CMK (cell line): ENCODE measurements around the gene IPO4.
A peak's percentile ranks its signal among the peaks of the same experiment; 100 is the strongest.

ENCODE experiments used
- DNase-seq: peaks from one replicate; pipeline ENCODE4 v3.0.0-alpha.2; 2010; ENCODE audit warnings: low read depth

The IPO4 gene

DNA sequence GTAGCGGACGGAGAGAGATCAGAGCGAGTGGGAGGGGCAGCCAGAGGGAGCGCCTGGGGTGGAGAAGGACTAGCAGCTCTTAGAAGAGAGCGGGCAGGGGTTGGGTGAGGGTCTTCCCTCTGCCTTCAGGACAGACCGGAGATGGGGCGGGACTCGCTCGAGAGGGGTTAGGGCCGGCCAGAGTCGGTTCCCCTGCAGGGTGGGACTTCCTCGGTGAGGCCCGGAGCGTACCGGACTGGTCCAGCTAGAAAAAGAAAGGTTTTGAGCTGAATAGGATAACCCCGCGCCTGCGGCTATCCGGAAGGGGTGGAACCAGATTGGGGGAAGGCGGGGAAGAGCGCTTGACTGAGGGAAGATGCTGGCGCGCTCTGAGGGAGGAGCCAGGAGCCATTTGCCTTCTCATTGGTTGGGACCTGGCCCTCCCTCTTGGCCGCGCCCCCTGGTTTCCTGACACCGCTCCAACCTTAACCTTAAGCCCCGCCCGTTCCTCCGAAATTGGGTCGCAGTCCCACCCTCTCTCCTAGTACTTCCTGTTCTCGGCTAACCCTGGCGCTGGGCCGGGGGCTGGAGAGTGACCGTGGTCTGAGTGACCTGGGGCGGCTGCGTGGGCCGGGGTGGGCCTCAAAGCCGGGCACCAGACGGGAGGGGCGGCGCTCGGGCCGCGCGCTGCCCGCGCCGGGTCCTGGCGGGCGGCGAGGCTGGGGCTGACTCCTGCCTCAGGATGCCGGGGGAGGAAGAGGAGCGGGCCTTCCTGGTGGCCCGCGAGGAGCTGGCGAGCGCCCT lies 41.4 kb downstream of the IPO4 start, which contains the start of gene RNF31:
RNF31 (plus strand) TSS at position 521 of the 783 bp plus-strand sequence; CDS start at position 722, 201 bp downstream.
- DNase-seq: peak; percentile 93

DNA sequence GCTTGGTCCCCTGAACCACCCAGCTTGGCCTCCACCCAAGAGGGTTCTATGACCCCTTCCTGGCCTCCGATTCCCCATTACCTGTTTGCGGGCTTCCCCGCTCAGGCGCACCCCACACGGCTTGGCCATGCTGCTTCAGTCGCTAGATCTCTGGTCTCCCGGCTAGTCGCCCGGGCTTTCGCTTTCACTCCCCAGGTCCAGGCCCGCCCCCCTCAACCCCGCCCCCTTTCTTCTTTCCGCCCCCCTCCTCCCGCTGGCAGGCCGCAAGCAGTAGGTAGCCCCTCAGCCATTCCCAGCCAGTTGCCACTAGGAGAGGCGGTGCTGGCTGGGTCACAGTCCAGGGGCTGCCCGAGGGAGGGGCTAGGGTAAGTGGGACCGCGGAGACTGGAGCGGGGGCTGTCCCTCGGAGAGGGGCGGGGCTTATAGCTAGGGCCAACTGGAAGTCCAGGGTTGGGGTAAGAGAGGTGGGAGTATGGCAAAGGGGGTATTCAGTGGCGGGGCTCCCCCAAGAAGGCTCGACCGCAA lies 42.1 kb downstream of the IPO4 start, which contains the start of gene PSME2:
PSME2 (minus strand) TSS at position 158 of the 525 bp plus-strand sequence; CDS start at position 129, 29 bp downstream.
- DNase-seq: peak; percentile 93

DNA sequence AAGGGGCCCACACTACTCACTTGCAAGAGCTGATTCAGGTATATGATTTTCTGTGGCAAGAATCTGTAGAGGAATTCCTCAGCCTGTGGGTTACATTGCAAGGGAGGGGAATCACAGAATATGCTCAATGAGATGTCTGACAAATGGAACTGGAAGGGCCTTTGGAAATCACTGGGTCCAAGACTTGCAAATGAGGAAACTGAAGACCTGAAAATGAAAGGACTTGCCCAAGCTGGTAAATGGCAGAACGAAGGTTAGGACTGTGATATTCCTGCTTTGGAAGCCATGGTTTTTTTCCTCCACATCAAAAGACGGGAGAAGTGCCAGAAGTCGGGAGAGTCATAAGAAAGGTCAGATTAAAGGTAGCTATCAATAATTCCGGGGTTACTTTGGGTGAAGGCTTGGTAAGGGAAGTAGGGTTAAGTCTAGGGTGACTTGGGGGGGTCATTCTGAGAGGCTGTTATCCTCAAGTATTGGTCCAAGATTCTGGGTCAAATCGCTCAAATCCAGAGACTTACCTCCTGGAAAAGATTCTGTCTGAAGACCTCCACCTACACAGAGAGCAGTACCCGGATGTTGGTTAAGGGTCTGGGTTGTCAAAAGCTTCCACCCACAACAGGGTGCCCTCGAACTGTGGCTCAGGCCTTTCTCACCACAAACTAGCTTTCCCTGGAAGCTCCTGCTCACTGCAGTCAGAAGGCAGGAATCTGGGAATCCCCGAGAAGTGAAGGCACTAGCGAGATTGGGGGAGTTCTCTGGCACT lies 42.7 kb downstream of the IPO4 start:
- DNase-seq: no peak

DNA sequence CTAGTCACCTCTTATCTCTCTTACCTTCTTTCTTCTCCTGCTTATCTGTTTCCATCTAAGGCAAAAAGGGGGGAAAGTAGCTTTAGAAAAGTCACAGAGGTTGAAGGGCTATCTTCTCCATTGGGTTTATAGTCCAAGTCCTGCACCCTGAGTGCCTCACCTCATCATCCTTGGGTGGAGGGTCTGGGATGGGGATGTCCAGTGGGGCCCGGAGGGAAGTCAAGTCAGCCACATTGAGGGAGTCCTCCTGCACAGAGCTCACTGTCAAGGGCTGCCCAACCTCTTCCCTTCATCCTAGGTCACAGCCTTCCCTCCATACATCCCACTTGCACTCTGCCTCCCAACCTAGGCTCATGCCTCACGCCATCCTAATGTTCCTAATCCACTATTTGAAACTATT lies 43.4 kb downstream of the IPO4 start:
- no peak for DNase-seq

DNA sequence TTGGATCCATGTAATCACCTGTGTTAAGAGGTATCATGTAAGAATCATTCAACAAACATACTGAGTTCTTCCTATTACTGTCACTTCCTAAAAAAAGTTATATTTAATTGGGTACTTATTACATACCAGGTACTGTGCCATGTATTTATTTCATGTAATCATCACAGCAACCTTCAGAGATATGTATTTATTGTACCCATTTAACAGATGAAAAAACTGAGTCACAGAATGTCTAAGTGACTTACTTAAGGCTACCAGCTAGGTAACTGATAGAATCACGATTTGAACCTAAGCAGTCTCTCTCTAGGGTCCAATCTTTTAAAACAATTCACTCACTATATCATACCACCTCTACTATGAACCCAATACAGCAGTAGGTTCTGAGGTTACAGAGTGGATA lies 44.2 kb downstream of the IPO4 start:
- no peak for DNase-seq

DNA sequence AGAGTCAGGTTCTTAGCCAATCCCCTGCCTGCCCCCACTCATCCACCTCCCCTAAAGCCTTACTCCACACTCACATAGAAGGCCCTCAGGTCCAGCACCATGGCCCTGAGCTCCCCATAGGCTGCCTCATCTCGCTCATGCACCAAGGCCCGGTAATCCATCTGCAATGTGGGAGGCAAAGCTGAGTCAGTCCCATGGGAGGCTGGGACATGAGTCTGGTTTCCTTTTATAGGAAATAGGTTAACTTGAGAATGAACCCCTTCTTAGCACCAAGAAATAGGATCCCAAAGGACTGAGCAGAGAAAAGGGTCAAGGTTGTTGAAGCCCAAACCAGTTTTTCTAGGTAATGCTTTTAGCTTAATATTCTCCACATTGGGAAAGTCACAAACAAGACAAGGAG lies 45.1 kb downstream of the IPO4 start:
- no peak for DNase-seq

DNA sequence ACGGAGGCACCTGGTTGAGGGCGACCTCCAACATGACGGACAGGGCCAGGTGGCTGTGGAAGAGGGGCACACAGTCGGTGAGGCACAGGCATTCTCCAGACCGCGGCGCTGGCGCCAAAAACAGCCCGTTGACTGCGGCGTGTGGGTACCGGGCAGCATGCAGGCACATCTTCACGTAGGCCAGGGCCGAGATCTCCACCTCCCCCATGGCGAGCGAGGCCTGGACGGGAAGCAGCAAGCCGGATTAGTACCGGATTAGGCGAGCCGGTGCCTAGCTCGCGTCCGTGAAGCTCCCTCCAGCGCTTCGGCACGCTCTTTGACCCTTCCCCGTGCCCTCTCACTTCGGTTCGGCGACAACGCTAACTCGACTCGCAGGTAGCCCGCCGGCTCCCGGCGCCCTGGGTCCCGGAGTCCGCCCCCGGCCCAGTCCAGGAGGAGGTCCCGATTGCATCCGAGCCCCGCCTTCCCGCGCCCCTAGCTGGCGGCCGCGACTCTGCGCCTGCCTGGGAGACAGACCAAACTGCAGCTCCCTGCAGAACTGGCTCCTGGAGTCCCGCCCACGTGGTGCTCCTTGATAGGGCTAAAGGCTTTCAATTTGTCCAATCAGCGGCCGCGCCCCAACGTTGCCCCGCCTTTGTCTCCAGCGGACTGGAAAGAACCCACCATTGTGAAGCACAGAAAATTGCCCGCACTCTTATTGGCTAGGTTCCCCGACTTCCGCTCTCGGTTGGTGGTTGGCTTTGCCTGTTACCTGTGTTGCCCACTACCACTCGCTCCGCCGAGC lies 47.3 kb downstream of the IPO4 start, which contains the start of gene EMC9:
EMC9 (minus strand) TSS at position 495 of the 784 bp plus-strand sequence; CDS start at position 208, 287 bp downstream.
- peak; percentile 95 for DNase-seq

DNA sequence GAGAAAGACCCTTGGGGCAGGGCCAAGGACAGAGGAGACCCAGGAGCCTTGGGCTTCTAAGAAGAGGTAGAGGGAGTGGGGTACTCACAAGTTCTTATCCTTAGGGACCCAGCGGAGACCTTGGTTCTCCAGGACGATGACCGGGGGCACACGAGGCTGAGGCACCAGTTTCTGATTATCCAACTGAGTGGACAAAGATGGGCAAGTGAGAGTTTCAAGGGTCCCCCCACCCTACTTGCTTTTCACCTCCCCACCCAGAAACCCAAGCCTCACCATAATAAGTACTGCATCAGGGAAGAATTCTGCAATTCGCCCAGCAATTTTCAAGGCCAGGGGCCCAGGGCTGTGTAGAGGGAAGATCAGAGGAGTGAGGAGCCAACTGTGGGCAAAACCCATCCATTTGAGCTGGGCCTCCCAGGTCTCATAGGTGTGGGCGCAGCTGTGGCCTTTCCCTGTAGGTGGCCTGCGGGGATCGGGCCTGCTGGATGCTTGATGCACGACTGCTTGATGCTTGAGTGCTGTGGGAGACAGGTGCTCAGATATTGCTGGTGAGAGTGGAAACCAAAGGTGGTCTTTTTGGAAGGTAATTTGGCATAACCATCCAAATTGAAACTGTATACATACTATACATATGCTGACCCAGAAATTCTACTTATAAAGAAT lies 49.2 kb downstream of the IPO4 start:
- DNase-seq: no peak

DNA sequence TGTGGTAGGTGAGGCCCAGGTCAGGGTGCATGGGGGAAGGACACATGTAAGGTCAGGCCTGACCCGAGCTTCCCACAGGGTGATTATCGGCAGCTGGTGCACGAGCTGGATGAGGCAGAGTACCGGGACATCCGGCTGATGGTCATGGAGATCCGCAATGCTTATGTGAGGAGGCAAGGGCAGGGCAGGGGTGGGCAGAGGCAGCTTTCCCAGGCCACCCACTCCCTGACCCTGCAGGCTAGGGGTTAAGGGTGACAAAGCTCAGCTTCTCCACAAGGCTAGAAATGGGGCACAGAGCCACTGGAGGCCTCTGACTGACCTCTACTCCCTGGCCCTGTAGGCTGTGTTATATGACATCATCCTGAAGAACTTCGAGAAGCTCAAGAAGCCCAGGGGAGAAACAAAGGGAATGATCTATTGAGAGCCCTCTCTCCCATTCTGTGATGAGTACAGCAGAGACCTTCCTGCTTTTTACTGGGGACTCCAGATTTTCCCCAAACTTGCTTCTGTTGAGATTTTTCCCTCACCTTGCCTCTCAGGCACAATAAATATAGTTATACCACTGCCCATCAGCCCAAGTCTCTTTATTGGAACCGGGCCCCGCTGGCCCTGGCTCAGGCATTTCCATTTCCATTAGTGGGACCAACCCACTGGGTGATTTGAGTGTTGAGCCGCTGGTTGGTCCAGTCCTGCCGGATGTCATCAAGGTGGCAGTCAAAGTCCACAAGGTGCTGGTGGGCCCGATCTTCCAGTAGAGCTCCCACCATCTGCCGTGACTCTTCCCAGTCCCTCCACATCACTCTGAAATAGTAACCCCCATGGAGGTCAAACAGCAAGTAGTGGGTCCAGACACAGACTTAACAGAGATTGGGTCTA lies 50.0 kb downstream of the IPO4 start:
- no peak for DNase-seq

DNA sequence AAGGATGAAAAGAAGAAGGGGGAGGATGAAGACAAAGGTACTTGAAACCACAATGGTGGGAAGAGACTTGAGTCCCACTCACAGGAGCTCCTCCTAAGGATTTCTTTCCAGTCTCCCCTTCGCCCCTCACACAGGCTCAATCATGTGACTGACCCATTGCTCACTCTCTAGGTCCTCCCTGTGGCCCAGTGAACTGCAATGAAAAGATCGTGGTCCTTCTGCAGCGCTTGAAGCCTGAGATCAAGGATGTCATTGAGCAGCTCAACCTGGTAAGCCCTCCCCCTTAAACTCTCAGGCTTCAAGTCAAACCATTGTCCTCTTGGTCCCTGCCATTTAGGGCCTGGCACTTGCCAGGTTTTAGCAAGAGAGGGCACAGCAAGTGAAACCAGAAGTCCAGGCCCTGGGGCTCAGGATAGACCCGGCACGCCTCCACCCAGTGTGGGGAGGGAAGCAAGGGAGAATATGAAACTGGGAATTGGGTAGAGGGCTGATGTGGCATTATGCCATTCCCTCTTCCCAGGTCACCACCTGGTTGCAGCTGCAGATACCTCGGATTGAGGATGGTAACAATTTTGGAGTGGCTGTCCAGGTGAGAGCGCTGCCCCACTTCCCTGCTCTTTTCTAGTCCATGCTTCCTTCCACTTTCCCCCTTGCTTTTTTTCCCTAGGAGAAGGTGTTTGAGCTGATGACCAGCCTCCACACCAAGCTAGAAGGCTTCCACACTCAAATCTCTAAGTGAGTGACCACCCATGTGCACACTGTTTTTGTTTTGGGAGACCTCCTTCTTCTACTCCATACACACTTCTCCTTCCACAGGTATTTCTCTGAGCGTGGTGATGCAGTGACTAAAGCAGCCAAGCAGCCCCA lies 50.9 kb downstream of the IPO4 start:
- no peak for DNase-seq

DNA sequence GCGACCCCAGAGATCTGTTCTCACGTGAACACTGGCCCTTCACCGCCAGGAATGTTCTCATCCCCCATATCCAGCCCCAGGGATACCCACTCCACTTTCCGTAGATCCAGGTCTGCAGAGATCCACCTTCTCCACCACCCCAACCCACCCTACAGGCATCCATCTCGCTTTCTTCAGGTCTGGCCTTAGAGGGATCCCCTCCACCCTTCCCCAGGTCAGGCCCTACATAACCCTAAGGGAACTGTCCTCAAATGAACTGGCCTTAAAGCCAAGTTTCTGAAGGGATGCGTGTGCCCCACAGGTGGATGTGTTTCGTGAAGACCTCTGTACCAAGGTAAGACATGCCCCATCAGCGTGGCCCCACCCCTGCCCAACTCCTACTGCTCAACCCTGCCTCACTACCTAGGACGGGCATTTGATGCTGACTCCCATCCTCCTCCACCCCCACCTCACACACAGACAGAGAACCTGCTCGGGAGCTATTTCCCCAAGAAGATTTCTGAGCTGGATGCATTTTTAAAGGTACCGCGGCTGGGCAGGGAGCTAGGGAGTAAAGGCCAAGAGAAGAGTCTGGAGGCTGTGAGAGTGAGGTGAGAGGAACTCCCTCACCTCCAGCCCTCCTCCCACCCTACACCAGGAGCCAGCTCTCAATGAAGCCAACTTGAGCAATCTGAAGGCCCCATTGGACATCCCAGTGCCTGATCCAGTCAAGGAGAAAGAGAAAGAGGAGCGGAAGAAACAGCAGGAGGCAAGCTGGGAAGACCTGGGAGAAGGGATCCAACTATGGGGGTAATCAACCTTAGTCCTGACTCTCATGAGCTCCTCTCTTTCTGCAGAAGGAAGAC lies 51.7 kb downstream of the IPO4 start:
- no peak for DNase-seq

DNA sequence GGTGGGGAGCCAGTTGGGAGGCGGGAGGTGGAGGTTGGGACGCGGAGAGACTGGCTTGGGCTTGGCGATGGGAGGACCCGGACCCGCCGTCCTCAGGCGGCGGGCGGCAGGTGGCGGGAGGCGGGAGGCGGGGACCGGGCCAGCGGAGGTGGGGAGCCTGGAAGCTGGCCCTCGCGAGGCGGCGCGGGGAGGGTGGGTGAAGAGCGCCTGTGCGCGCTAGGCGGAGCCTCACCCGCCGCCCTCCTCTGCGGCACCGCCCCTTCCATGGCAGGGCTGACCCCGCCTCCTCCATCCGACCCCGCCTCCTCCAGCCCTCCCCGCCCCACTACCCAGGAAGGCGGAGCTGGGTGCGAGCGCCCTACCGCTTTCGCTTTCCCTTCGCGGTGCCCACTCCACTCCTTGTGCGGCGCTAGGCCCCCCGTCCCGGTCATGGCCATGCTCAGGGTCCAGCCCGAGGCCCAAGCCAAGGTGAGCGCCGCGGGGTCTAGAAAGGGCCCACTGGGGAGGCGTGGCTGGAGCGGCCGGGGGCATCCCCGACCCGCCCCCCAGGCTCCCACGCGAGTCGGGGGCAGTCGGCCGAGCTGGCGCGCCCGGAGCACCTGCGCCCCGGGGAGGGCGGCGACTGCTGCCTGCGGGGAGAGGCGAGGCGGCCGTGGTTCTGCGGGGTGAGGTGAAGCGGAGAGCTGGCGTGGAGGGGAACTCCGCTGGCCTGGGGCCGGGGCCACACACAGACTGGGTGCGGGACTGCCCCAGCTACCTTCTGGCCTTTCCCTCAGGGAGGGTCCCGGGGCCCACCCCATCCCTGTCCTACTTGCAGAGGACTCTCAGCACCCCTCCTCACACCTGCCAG lies 52.6 kb downstream of the IPO4 start, which contains the start of gene PSME1:
PSME1 (plus strand) TSS at position 361 of the 850 bp plus-strand sequence; CDS start at position 430, 69 bp downstream.
- peak; percentile 71 for DNase-seq

DNA sequence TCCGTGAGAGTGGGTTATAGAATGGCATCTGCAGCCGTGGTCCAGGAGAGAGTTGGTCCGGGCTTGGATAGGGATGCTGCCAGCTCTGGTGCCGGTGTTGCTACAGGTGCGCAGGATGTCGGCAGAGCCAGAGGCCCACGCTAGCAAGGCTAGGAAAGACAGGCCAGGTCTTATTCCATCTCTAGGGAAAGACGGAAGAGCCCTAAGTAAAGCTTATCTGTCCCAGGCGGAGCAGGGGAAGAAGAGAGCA lies 53.1 kb downstream of the IPO4 start:
- DNase-seq: no peak

DNA sequence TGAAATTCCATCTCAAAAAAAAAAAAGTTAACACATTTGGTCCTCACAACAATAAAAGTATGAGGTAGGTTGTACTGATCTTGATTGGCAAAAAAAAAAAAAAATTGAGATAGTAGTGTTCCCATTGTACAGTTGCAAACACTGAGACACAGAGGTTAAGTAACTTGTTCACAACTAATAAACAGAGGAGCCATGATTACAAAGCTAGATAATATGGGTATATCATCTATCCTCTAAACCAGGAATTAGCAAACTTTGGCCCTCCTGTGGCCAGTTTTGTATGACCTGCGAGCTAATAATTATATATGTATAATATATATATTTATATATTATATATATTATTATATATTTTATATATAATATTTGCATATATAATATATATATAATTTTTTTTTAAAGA lies 54.9 kb downstream of the IPO4 start:
- DNase-seq: no peak

DNA sequence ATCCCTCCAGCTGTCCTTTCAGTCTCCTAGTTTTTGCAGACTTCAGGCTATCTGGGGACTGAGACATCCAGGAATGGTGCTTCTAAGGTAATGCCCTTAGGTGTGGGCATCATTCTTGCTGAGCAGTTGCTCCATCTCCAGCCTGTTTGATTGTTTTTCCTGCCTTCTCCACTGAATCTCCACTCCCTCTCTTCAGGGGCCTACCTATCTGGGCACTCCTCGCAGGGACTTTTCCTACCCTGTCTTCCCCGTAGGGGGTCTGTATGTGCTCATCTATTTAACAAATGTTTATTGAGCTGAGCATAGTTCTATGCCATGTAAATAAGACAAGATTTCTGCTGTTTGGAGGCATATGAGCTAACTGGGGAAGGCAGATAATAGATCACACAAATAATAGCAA lies 55.6 kb downstream of the IPO4 start:
- DNase-seq: no peak

DNA sequence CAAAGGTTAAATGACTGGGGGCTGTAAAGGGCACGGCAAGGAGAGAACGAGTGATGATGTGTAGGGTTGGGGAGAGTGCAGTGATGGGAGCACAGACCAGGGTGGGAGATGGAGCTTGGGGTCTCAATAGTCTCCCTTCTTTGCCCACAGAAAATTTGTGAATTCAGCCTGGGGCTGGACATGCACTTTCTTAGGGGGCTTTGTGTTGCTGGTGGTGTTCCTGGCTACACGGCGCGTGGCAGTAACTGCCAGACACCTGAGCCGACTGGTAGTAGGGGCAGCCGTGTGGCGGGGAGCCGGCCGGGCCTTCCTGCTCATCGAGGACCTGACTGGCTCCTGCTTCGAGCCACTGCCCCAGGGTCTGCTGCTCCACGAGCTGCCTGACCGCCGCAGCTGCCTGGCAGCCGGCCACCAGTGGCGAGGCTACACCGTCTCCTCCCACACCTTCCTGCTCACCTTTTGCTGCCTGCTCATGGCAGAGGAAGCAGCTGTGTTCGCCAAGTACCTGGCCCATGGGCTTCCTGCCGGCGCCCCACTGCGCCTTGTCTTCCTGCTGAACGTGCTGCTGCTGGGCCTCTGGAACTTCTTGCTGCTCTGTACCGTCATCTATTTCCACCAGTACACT lies 56.4 kb downstream of the IPO4 start:
- no peak for DNase-seq

DNA sequence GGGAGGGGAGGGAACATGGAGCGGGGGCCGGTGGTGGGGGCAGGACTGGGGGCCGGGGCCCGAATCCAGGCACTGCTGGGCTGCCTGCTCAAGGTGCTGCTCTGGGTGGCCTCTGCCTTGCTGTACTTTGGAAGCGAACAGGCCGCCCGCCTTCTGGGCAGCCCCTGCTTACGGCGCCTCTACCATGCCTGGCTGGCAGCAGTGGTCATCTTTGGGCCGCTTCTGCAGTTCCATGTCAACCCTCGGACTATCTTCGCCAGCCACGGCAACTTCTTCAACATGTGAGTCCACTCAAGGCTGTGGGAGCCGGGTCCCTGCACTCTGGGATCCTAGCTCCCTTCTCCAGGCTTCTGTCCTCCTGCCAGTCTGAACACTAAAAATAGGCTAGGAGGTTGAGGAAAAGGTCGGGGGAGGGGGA lies 57.1 kb downstream of the IPO4 start:
- no peak for DNase-seq
